ENCODE results near the gene ISLR. TPM values are rescaled to one million over a fixed set of nuclear protein-coding genes. Genes with fewer than 3 reads are reported as not detected.

Gene ISLR
- polyA plus RNA-seq, 1 donor (not counting 4 experiments of a cell fraction or from before 2014, with no cell fraction given), result not detected

- no peak overlapping the region for H3K4me3 ChIP-seq (ENCODE audit: control insufficient read depth in 2 of 3, extremely low read depth in 1 of 3, insufficient read depth in 2 of 3, low read depth in 1 of 3, low read length in 3 of 3)
- peaks cover 25% of the 10 kb centered on the region for H3K27me3 ChIP-seq (ENCODE audit: control insufficient read depth, extremely low read depth, insufficient read depth, low read length)
- no peak overlapping the region for H3K4me2 ChIP-seq (ENCODE audit: control insufficient read depth, extremely low read depth, insufficient read depth, low read depth, low read length)
- no peaks in the 10 kb centered on the region for H3K4me1 ChIP-seq (ENCODE audit: control insufficient read depth, extremely low read depth, insufficient read depth, low read length)
- no peaks in the 10 kb centered on the region for H3K9me3 ChIP-seq (ENCODE audit: control insufficient read depth, low read depth, low read length)
- TF ChIP-seq EZH2 (IDR thresholded peaks at IDR 0.05; ENCODE audit: low read length), result no peak
- no peak for TF ChIP-seq CTCF (optimal IDR thresholded peaks at IDR 0.05 in 1 of 3, IDR thresholded peaks at IDR 0.05 in 1 of 3, conservative IDR thresholded peaks at IDR 0.05 in 1 of 3; ENCODE audit: extremely low read depth in 1 of 3, insufficient read depth in 2 of 3, low read length in 3 of 3)
- DNase-seq (ENCODE audit: low read depth, low spot score) (no peak), FAIRE-seq (no peak)
- no peak overlapping the region for H3K27ac ChIP-seq (ENCODE audit: control insufficient read depth, insufficient read depth, low read length)
- peaks cover 2% of the 10 kb centered on the region for H3K9me1 ChIP-seq (ENCODE audit: control insufficient read depth, extremely low read depth, insufficient read depth, low read length)
- no peaks in the 10 kb centered on the region for H3K79me2 ChIP-seq (ENCODE audit: control insufficient read depth, insufficient read depth, low read length)
- dilution Hi-C loops (cut with MboI; ENCODE audit: extremely low pct_ligation_motif_present, low sequenced_read_pairs), result no loop called here
- no peaks in the 10 kb centered on the region for H3K36me3 ChIP-seq (ENCODE audit: control insufficient read depth in 2 of 2, extremely low read depth in 1 of 2, insufficient read depth in 2 of 2, low read length in 2 of 2)
- H4K20me1 ChIP-seq (ENCODE audit: control insufficient read depth, extremely low read depth, insufficient read depth, low read length), result no peaks in the 10 kb centered on the region
- H3K9ac ChIP-seq (ENCODE audit: control insufficient read depth, extremely low read depth, insufficient read depth, low read length), result no peak overlapping the region
- H2AFZ ChIP-seq (ENCODE audit: control insufficient read depth, low read length), result no peak overlapping the region
These were observed 4.8 kb upstream of the ISLR start for GRCh38 chr15:74168711-74169126.

GRCh38 chr15:74170071-74170844 lies 3.3 kb upstream of the ISLR start:
- Histone ChIP-seq H3K9me3 (ENCODE audit: control insufficient read depth, low read depth, low read length) (no peaks in the 10 kb centered on the region), H3K27ac (ENCODE audit: control insufficient read depth, insufficient read depth, low read length) (no peak overlapping the region), H3K9ac (ENCODE audit: control insufficient read depth, extremely low read depth, insufficient read depth, low read length) (no peak overlapping the region), H3K9me1 (ENCODE audit: control insufficient read depth, extremely low read depth, insufficient read depth, low read length) (no peaks in the 10 kb centered on the region), H3K36me3 (ENCODE audit: control insufficient read depth in 2 of 2, extremely low read depth in 1 of 2, insufficient read depth in 2 of 2, low read length in 2 of 2) (no peaks in the 10 kb centered on the region), H3K4me2 (ENCODE audit: control insufficient read depth, extremely low read depth, insufficient read depth, low read depth, low read length) (no peak overlapping the region), H3K79me2 (ENCODE audit: control insufficient read depth, insufficient read depth, low read length) (no peaks in the 10 kb centered on the region), H3K4me3 (ENCODE audit: control insufficient read depth in 2 of 3, extremely low read depth in 1 of 3, insufficient read depth in 2 of 3, low read depth in 1 of 3, low read length in 3 of 3) (no peak overlapping the region), H2AFZ (ENCODE audit: control insufficient read depth, low read length) (no peak overlapping the region), H3K4me1 (ENCODE audit: control insufficient read depth, extremely low read depth, insufficient read depth, low read length) (no peaks in the 10 kb centered on the region), H4K20me1 (ENCODE audit: control insufficient read depth, extremely low read depth, insufficient read depth, low read length) (no peaks in the 10 kb centered on the region), H3K27me3 (ENCODE audit: control insufficient read depth, extremely low read depth, insufficient read depth, low read length) (peaks cover 25% of the 10 kb centered on the region)
- TF ChIP-seq EZH2 (IDR thresholded peaks at IDR 0.05; ENCODE audit: low read length), result no peak
- no peak for TF ChIP-seq CTCF (optimal IDR thresholded peaks at IDR 0.05 in 1 of 3, IDR thresholded peaks at IDR 0.05 in 1 of 3, conservative IDR thresholded peaks at IDR 0.05 in 1 of 3; ENCODE audit: extremely low read depth in 1 of 3, insufficient read depth in 2 of 3, low read length in 3 of 3)
- DNase-seq (ENCODE audit: low read depth, low spot score) (no peak), FAIRE-seq (no peak)
- dilution Hi-C loops (cut with MboI; ENCODE audit: extremely low pct_ligation_motif_present, low sequenced_read_pairs), result no loop called here

Data from keratinocyte (primary cell).